Smooth muscle cell (in vitro differentiated cells): Measurements from ENCODE around the gene CEP55. TPM values are rescaled to one million over a fixed set of nuclear protein-coding genes. Genes with fewer than 3 reads are reported as not detected.
"Not testable (repeated sequence)": the region's sequence is repeated elsewhere in the genome, so short reads cannot be mapped to it uniquely, and the experiment has no call there.

Experiments
- DNase-seq: peaks from one replicate; lab custom pipeline; 2025; ENCODE audit not compliant: unreplicated experiment; lab: John Stamatoyannopoulos, UW
- H2AFZ ChIP-seq: fragments of 200-600 bp; sonication (generic); 2 replicates; pipeline ENCODE4 v1.6.0; 2016; ENCODE audit warnings: antibody characterized with exemption, low read depth, mild to moderate bottlenecking
- H3F3A ChIP-seq: fragments of 200-600 bp; sonication (generic); 2 replicates; pipeline ENCODE4 v1.6.0; 2017; ENCODE audit warnings: antibody characterized with exemption, low read depth
- H3K27ac ChIP-seq: fragments of 200-600 bp; sonication (generic); 2 replicates; pipeline ENCODE4 v1.5.1; 2016; ENCODE audit warnings: low read depth, mild to moderate bottlenecking
- H3K27me3 ChIP-seq: fragments of 200-600 bp; sonication (generic); 2 replicates; pipeline ENCODE4 v1.6.1; 2016; ENCODE audit warnings: low read depth, mild to moderate bottlenecking
- H3K36me3 ChIP-seq: fragments of 200-600 bp; sonication (generic); 2 replicates; pipeline ENCODE4 v1.5.1; 2016; ENCODE audit warnings: low read depth
- H3K4me1 ChIP-seq: fragments of 200-600 bp; sonication (generic); 2 replicates; pipeline ENCODE4 v1.5.1; 2016; ENCODE audit warnings: low read depth
- H3K4me2 ChIP-seq: fragments of 200-600 bp; sonication (generic); 2 replicates; pipeline ENCODE4 v1.6.0; 2016; ENCODE audit warnings: mild to moderate bottlenecking
- H3K4me3 ChIP-seq: fragments of 200-600 bp; sonication (generic); 2 replicates; pipeline ENCODE4 v1.5.1; 2016; ENCODE audit warnings: mild to moderate bottlenecking
- H3K79me2 ChIP-seq: fragments of 200-600 bp; sonication (generic); 2 replicates; pipeline ENCODE4 v1.6.0; 2016; ENCODE audit warnings: low read depth, mild to moderate bottlenecking
- H3K9ac ChIP-seq: fragments of 200-600 bp; sonication (generic); 2 replicates; pipeline ENCODE4 v1.6.0; 2016; ENCODE audit warnings: low read depth
- H3K9me3 ChIP-seq: fragments of 200-600 bp; sonication (generic); replicated peaks from 2 replicates; pipeline ENCODE4 v1.5.1; 2016; ENCODE audit warnings: low read depth
- H4K20me1 ChIP-seq: fragments of 200-600 bp; sonication (generic); 2 replicates; pipeline ENCODE4 v1.6.0; 2016; ENCODE audit warnings: low read depth
- CTCF ChIP-seq: fragments of 200-600 bp; sonication (generic); IDR thresholded peaks from 2 replicates; pipeline ENCODE4 v1.5.1; 2017; ENCODE audit warnings: borderline replicate concordance, mild to moderate bottlenecking, antibody characterized with exemption; ENCODE audit not compliant: insufficient read depth, poor library complexity, severe bottlenecking
- WGBS: methylation state at CpG from one replicate; pipeline ENCODE4 v1.1.7; 2016; ENCODE audit warnings: low lambda C conversion rate; 5-methylcytosine and 5-hydroxymethylcytosine counted together
- polyA plus RNA-seq: library from polyadenylated mRNA; unstranded; fragments of >200 nt; fragmentation: Nextera tagmentation; extraction: Ambion mirVana; gene quantifications from 2 replicates; pipeline ENCODE4 v1.2.1, GENCODE V29; 2016
- total RNA-seq: library from RNA; depleted of rRNA; stranded (reverse); fragments of >200 nt; gene quantifications from 2 replicates; pipeline ENCODE4 v1.2.3, GENCODE V29; 2014

CEP55 gene
- total and polyA plus RNA-seq, 2 experiments from 2014 or later, result 6.8 to 9.3 TPM

GRCh38 chr10:93463723-93464476 is 32.5 kb upstream of the CEP55 start:
- H3K4me2 ChIP-seq, result peak overlapping the region; percentile 65
- TF ChIP-seq CTCF, result no peak
- no peaks in the 10 kb centered on the region for H4K20me1 ChIP-seq
- H3K36me3 ChIP-seq, result no peaks in the 10 kb centered on the region
- 50% methylated on average over 6 of the region's 6 CpGs for WGBS
- peak overlapping the region; percentile 94 for H3K27ac ChIP-seq
- DNase-seq, result no peak
- no peak overlapping the region for H2AFZ ChIP-seq
- H3K4me3 ChIP-seq, result no peak overlapping the region
- no peaks in the 10 kb centered on the region for H3K9me3 ChIP-seq
- H3K9ac ChIP-seq, result peak overlapping the region; percentile 50
- H3F3A ChIP-seq, result peaks cover 43% of the 10 kb centered on the region
- peaks cover 22% of the 10 kb centered on the region for H3K4me1 ChIP-seq
- no peaks in the 10 kb centered on the region for H3K27me3 ChIP-seq
- H3K79me2 ChIP-seq, result peaks cover 63% of the 10 kb centered on the region

GRCh38 chr10:93464776-93465388 is 31.5 kb upstream of the CEP55 start:
- peak overlapping the region; percentile 65 for H3K4me2 ChIP-seq
- peak overlapping the region; percentile 82 for H3K9ac ChIP-seq
- no peaks in the 10 kb centered on the region for H3K27me3 ChIP-seq
- H3K4me3 ChIP-seq, result no peak overlapping the region
- H3K9me3 ChIP-seq, result no peaks in the 10 kb centered on the region
- H3K4me1 ChIP-seq, result peaks cover 16% of the 10 kb centered on the region
- peaks cover 63% of the 10 kb centered on the region for H3K79me2 ChIP-seq
- H3K36me3 ChIP-seq, result no peaks in the 10 kb centered on the region
- H4K20me1 ChIP-seq, result no peaks in the 10 kb centered on the region
- H3F3A ChIP-seq, result peaks cover 46% of the 10 kb centered on the region
- WGBS, result 86% methylated on average over 5 of the region's 5 CpGs
- no peak overlapping the region for H2AFZ ChIP-seq
- H3K27ac ChIP-seq, result peak overlapping the region; percentile 94
- no peak for DNase-seq
- TF ChIP-seq CTCF, result no peak

GRCh38 chr10:93465806-93466675 is 30.4 kb upstream of the CEP55 start:
- peak overlapping the region; percentile 94 for H3K27ac ChIP-seq
- H3K4me1 ChIP-seq, result peaks cover 16% of the 10 kb centered on the region
- H3K9ac ChIP-seq, result peak overlapping the region; percentile 82
- 36% methylated on average over 8 of the region's 8 CpGs for WGBS
- H4K20me1 ChIP-seq, result no peaks in the 10 kb centered on the region
- H3K79me2 ChIP-seq, result peaks cover 63% of the 10 kb centered on the region
- no peaks in the 10 kb centered on the region for H3K9me3 ChIP-seq
- peak overlapping the region; percentile 45 for H3K4me2 ChIP-seq
- H2AFZ ChIP-seq, result no peak overlapping the region
- no peak overlapping the region for H3K4me3 ChIP-seq
- DNase-seq, result peak; percentile 31
- peaks cover 51% of the 10 kb centered on the region for H3F3A ChIP-seq
- H3K27me3 ChIP-seq, result no peaks in the 10 kb centered on the region
- no peaks in the 10 kb centered on the region for H3K36me3 ChIP-seq
- no peak for TF ChIP-seq CTCF

GRCh38 chr10:93467635-93468034 is 28.8 kb upstream of the CEP55 start:
- Histone ChIP-seq H3K79me2 (peaks cover 59% of the 10 kb centered on the region), H3K9ac (peak overlapping the region; percentile 81), H3F3A (peaks cover 48% of the 10 kb centered on the region), H3K4me1 (peaks cover 18% of the 10 kb centered on the region), H3K4me2 (peak overlapping the region; percentile 75), H3K27ac (peak overlapping the region; percentile 98)
- not testable (repeated sequence) for H3K27me3 ChIP-seq, H3K4me3 ChIP-seq, H4K20me1 ChIP-seq, H3K36me3 ChIP-seq, DNase-seq, H3K9me3 ChIP-seq, H2AFZ ChIP-seq
- 95% methylated on average over 3 of the region's 4 CpGs for WGBS
